Caco-2 (cell line): ENCODE results near the gene TTF1. TPM values are rescaled to one million over a fixed set of nuclear protein-coding genes. Genes with fewer than 3 reads are reported as not detected.

Experiments
- BruUV-seq: library from RNA; stranded (reverse); fragments of 400-500 nt; replicated peaks from 2 replicates; lab custom pipeline; 2021; lab: Mats Ljungman, UMichigan
- CTCF ChIA-PET: fragments of 300-600 bp; sonication (Branson Sonifier 250); formaldehyde crosslinking; loops from one replicate; lab custom pipeline; 2022; ENCODE audit warnings: antibody characterized with exemption; lab: Charles Lee
- POLR2A ChIA-PET: fragments of 300-600 bp; sonication (Branson Sonifier 250); formaldehyde crosslinking; loops from one replicate; lab custom pipeline; 2022; ENCODE audit warnings: antibody characterized with exemption; lab: Charles Lee
- DNase-seq, 2 experiments: peaks; one replicate each; pipeline versions ENCODE4 v3.0.0 to v3.0.0-alpha.2; 2020 to 2022
- H3K27me3 ChIP-seq: replicated peaks from 2 replicates; pipeline ENCODE4 v1.6.0; 2011; ENCODE audit warnings: low read length; ENCODE audit not compliant: control insufficient read depth, insufficient read depth
- H3K36me3 ChIP-seq: 2 replicates; pipeline ENCODE4 v1.5.1; 2011; ENCODE audit warnings: low read length; ENCODE audit not compliant: control insufficient read depth, insufficient read depth
- H3K4me1 ChIP-seq: fragments of 250-450 bp; sonication (Bioruptor Pico); 2 replicates; pipeline ENCODE4 v1.5.1; 2020; ENCODE audit warnings: mild to moderate bottlenecking
- H3K4me3 ChIP-seq: 2 replicates; pipeline ENCODE4 v1.5.1; 2011; ENCODE audit warnings: low read depth, mild to moderate bottlenecking, control low read depth, low read length
- H3K9me3 ChIP-seq: fragments of 250-450 bp; sonication (Bioruptor Pico); 2 replicates; pipeline ENCODE4 v1.5.1; 2020; ENCODE audit warnings: mild to moderate bottlenecking, moderate library complexity
- H3K27ac Mint-ChIP-seq: one replicate; pipeline ENCODE4 v1.8.0; 2022; ENCODE audit warnings: mixed read lengths; ENCODE audit not compliant: unreplicated experiment
- H3K27me3 Mint-ChIP-seq: one replicate; pipeline ENCODE4 v1.8.0; 2022; ENCODE audit warnings: mixed read lengths; ENCODE audit not compliant: insufficient read depth, unreplicated experiment
- H3K36me3 Mint-ChIP-seq: one replicate; pipeline ENCODE4 v1.8.0; 2022; ENCODE audit warnings: mild to moderate bottlenecking, mixed read lengths; ENCODE audit not compliant: insufficient read depth, unreplicated experiment
- H3K4me1 Mint-ChIP-seq: one replicate; pipeline ENCODE4 v1.8.0; 2022; ENCODE audit warnings: low read depth, mixed read lengths; ENCODE audit not compliant: unreplicated experiment
- H3K4me3 Mint-ChIP-seq: one replicate; pipeline ENCODE4 v1.8.0; 2022; ENCODE audit warnings: mild to moderate bottlenecking, moderate library complexity, mixed read lengths; ENCODE audit not compliant: unreplicated experiment
- H3K9me3 Mint-ChIP-seq: one replicate; pipeline ENCODE4 v1.8.0; 2022; ENCODE audit warnings: mixed read lengths; ENCODE audit not compliant: unreplicated experiment
- CTCF ChIP-seq, 2 experiments: fragments of 200-600 bp in 1 of 2; IDR thresholded peaks; 1 replicate in 1 of 2; 2 replicates in 1 of 2; pipeline versions ENCODE4 v1.5.1 to v1.8.0; 2011 to 2022; ENCODE audit warnings: antibody characterized with exemption in 1 of 2, control low read depth in 1 of 2, inconsistent platforms in 1 of 2, low read depth in 1 of 2, low read length in 1 of 2, mild to moderate bottlenecking in 1 of 2, moderate library complexity in 1 of 2; ENCODE audit not compliant: insufficient read depth in 1 of 2, severe bottlenecking in 1 of 2, unreplicated experiment in 1 of 2
- intact Hi-C: fragments of 100-400 bp; cut with micrococcal nuclease; formaldehyde crosslinking; loops from one replicate; pipeline ENCODE4 v1.10.0; 2022; ENCODE audit not compliant: unreplicated experiment
- total RNA-seq: library from RNA; stranded (reverse); gene quantifications from 2 replicates; pipeline ENCODE4 v1.2.3, GENCODE V29; 2022

The TTF1 gene
- total RNA-seq, 1 experiment from 2014 or later = 11.4 TPM

- peak; percentile 50 to 56 for DNase-seq
- ChIA-PET CTCF (interaction anchor here (0.6 to 0.9 kb wide), 6 partner anchors 13 to 163 kb away, joined by 3 to 4 read pairs (median 3); no protein-coding TSS in a partner anchor), POLR2A (no interaction called here)
- peaks cover 8% of the 10 kb centered on the region for H3K36me3 Mint-ChIP-seq
- Histone ChIP-seq H3K36me3 (no peaks in the 10 kb centered on the region), H3K4me3 (peak within 1 kb of the TSS; percentile 39), H3K4me1 (peaks cover 13% of the 10 kb centered on the region), H3K9me3 (no peaks in the 10 kb centered on the region), H3K27me3 (peaks cover 2% of the 10 kb centered on the region; the same call in 1 of the 2 replicates)
- H3K4me3 Mint-ChIP-seq = peak within 1 kb of the TSS; percentile 61
- peaks cover 15% of the 10 kb centered on the region for H3K27me3 Mint-ChIP-seq
- intact Hi-C loops = loop anchor here (2.0 kb wide), 2 partner anchors 49 to 241 kb away; no protein-coding TSS in a partner anchor
- no peak for TF ChIP-seq CTCF (IDR thresholded peaks at IDR 0.05; ENCODE audit: insufficient read depth in 1 of 2, low read depth in 1 of 2, low read length in 1 of 2, severe bottlenecking in 1 of 2, unreplicated experiment in 1 of 2)
- no peaks in the 10 kb centered on the region for H3K9me3 Mint-ChIP-seq
- no TSS peak for BruUV-seq
- no peak within 1 kb of the TSS for H3K27ac Mint-ChIP-seq
- H3K4me1 Mint-ChIP-seq = peaks cover 15% of the 10 kb centered on the region
Observed at GRCh38 chr9:132409828-132410528, 3.3 kb upstream of the TTF1 start, which contains the start of gene CFAP77. TSS of gene CFAP77 (plus strand) at chr9:132410211. CDS start at chr9:132410272, 61 bp downstream.

- no peak for DNase-seq
- POLR2A ChIA-PET = no interaction called here
- intact Hi-C loops = no loop called here
Observed at GRCh38 chr9:132408521-132408920, 1.9 kb upstream of the TTF1 start.

GRCh38 chr9:132407196-132407595 is 556 bp upstream of the TTF1 start:
- no peak for TF ChIP-seq CTCF (IDR thresholded peaks at IDR 0.05; ENCODE audit: insufficient read depth in 1 of 2, low read depth in 1 of 2, low read length in 1 of 2, severe bottlenecking in 1 of 2, unreplicated experiment in 1 of 2)
- no peak for DNase-seq
- BruUV-seq = no TSS peak
- Mint-ChIP-seq H3K27me3 (no peaks in the 10 kb centered on the region), H3K4me1 (peaks cover 15% of the 10 kb centered on the region), H3K9me3 (no peaks in the 10 kb centered on the region), H3K27ac (peak overlapping the region; percentile 94), H3K36me3 (peaks cover 23% of the 10 kb centered on the region), H3K4me3 (peak overlapping the region; percentile 89)
- intact Hi-C loops = no loop called here
- peaks cover 1% of the 10 kb centered on the region; the same call in 1 of the 2 replicates for H3K36me3 ChIP-seq
- H3K9me3 ChIP-seq = no peaks in the 10 kb centered on the region
- ChIA-PET CTCF (no interaction called here), POLR2A (no interaction called here)
- H3K4me1 ChIP-seq = peaks cover 13% of the 10 kb centered on the region
- no peaks in the 10 kb centered on the region for H3K27me3 ChIP-seq
- peak overlapping the region; percentile 61; the same call in 1 of the 2 replicates for H3K4me3 ChIP-seq

More at GRCh38 chr9:132408521-132408920, 1.9 kb upstream of the TTF1 start:
- no peak overlapping the region for H3K4me3 Mint-ChIP-seq
- H3K9me3 Mint-ChIP-seq = no peaks in the 10 kb centered on the region
- H3K36me3 Mint-ChIP-seq = peaks cover 9% of the 10 kb centered on the region
- no peak overlapping the region for H3K4me3 ChIP-seq
- H3K27ac Mint-ChIP-seq = no peak overlapping the region
- peaks cover 5% of the 10 kb centered on the region for H3K27me3 Mint-ChIP-seq
- peaks cover 15% of the 10 kb centered on the region for H3K4me1 Mint-ChIP-seq
- no peaks in the 10 kb centered on the region for H3K27me3 ChIP-seq
- CTCF ChIA-PET = no interaction called here
- TF ChIP-seq CTCF (IDR thresholded peaks at IDR 0.05; ENCODE audit: insufficient read depth in 1 of 2, low read depth in 1 of 2, low read length in 1 of 2, severe bottlenecking in 1 of 2, unreplicated experiment in 1 of 2) = no peak
- H3K4me1 ChIP-seq = peaks cover 13% of the 10 kb centered on the region
- peaks cover 1% of the 10 kb centered on the region; the same call in 1 of the 2 replicates for H3K36me3 ChIP-seq
- no TSS peak for BruUV-seq
- no peaks in the 10 kb centered on the region for H3K9me3 ChIP-seq
